Ovary (tissue), 3 donors: ENCODE results near the gene ANTXR1.

Experiments
- CTCF ChIP-seq, 3 donors: fragments of 450-650 bp in 2 of 3; fragments of 200-600 bp in 1 of 3; IDR thresholded peaks; one replicate each; pipeline versions ENCODE4 v1.5.1 to v1.8.0; 2016 to 2022; ENCODE audit warnings: antibody characterized with exemption in 3 of 3, mild to moderate bottlenecking in 1 of 3
- POLR2A ChIP-seq: fragments of 450-650 bp; IDR thresholded peaks from one replicate; pipeline ENCODE4 v1.6.1; 2017; ENCODE audit warnings: antibody characterized with exemption, mild to moderate bottlenecking, moderate library complexity
- donor health status: DM: no; HTN: no; CAD: no.

- TF ChIP-seq CTCF (IDR thresholded peaks at IDR 0.05): no peak
- no peak for TF ChIP-seq POLR2A
Observed at GRCh38 chr2:69116438-69116837, 103.5 kb downstream of the ANTXR1 start.
